SK-N-SH treated with all-trans-retinoic acid at 6 μM for 48 hours (cell line): ENCODE results near the gene MYO1F.

ENCODE experiments used
- ATAC-seq: fragments of 200-7000 bp; cut with Tn5 transposase; 3 replicates; pipeline ENCODE4 v1.9.1; 2020; ENCODE audit warnings: mild to moderate bottlenecking, moderate library complexity
- BACH2 ChIP-seq: fragments of 250-450 bp; sonication (Bioruptor Pico); IDR thresholded peaks from 2 replicates; pipeline ENCODE4 v1.9.0; 2021; ENCODE audit warnings: mild to moderate bottlenecking, borderline replicate concordance
- ESRRG ChIP-seq: fragments of 250-450 bp; sonication (Bioruptor Pico); IDR thresholded peaks from 2 replicates; pipeline ENCODE4 v1.6.1; 2021; ENCODE audit warnings: mild to moderate bottlenecking
- GLIS3 ChIP-seq: fragments of 250-450 bp; sonication (Bioruptor Pico); IDR thresholded peaks from 2 replicates; pipeline ENCODE4 v1.5.0; 2020; ENCODE audit warnings: mild to moderate bottlenecking, moderate library complexity
- ISL1 ChIP-seq: fragments of 250-450 bp; sonication (Bioruptor Pico); IDR thresholded peaks from 2 replicates; pipeline ENCODE4 v2.1.2; 2022; ENCODE audit warnings: mild to moderate bottlenecking, moderate library complexity
- PPARA ChIP-seq: fragments of 250-450 bp; sonication (Bioruptor Pico); IDR thresholded peaks from 2 replicates; pipeline ENCODE4 v1.5.0; 2020; ENCODE audit warnings: mild to moderate bottlenecking, borderline replicate concordance
- RARB ChIP-seq: fragments of 250-450 bp; sonication (Bioruptor Pico); IDR thresholded peaks from 2 replicates; pipeline ENCODE4 v1.8.0; 2021; ENCODE audit warnings: mild to moderate bottlenecking, moderate library complexity
- SNAI2 ChIP-seq: fragments of 250-450 bp; sonication (Bioruptor Pico); IDR thresholded peaks from 2 replicates; pipeline ENCODE4 v1.5.0; 2020; ENCODE audit warnings: mild to moderate bottlenecking, moderate library complexity
- TCF4 ChIP-seq: fragments of 250-450 bp; sonication (Bioruptor Pico); IDR thresholded peaks from 2 replicates; pipeline ENCODE4 v1.8.0; 2021; ENCODE audit warnings: mild to moderate bottlenecking, moderate library complexity, borderline replicate concordance
- TOX ChIP-seq: fragments of 250-450 bp; sonication (Bioruptor Pico); IDR thresholded peaks from 2 replicates; pipeline ENCODE4 v1.8.0; 2021; ENCODE audit warnings: mild to moderate bottlenecking, moderate library complexity, borderline replicate concordance
- ZC3H10 ChIP-seq: fragments of 250-450 bp; sonication (Bioruptor Pico); IDR thresholded peaks from 2 replicates; pipeline ENCODE4 v1.5.1; 2021; ENCODE audit warnings: mild to moderate bottlenecking, moderate library complexity
- ZFP3 ChIP-seq: fragments of 250-450 bp; sonication (Bioruptor Pico); IDR thresholded peaks from 2 replicates; pipeline ENCODE4 v1.5.0; 2020; ENCODE audit warnings: mild to moderate bottlenecking, moderate library complexity
- ZFP30 ChIP-seq: fragments of 450-650 bp; formaldehyde crosslinking; IDR thresholded peaks from 2 replicates; pipeline ENCODE4 v1.5.0; 2022; ENCODE audit warnings: mild to moderate bottlenecking, moderate library complexity
- ZNF565 ChIP-seq: fragments of 450-650 bp; formaldehyde crosslinking; conservative IDR thresholded peaks from 2 replicates; pipeline ENCODE4 v1.5.0; 2020; ENCODE audit warnings: low read depth, mild to moderate bottlenecking, moderate library complexity
- TF ChIP-seq, protein P1 (sequence below): fragments of 250-450 bp; sonication (Bioruptor Pico); IDR thresholded peaks from 2 replicates; pipeline ENCODE4 v1.5.0; 2020; ENCODE audit warnings: mild to moderate bottlenecking, moderate library complexity
- TF ChIP-seq, protein P2 (sequence below): fragments of 250-450 bp; sonication (Bioruptor Pico); IDR thresholded peaks from 2 replicates; pipeline ENCODE4 v1.8.0; 2021; ENCODE audit warnings: low read depth, mild to moderate bottlenecking, moderate library complexity, borderline replicate concordance
- TF ChIP-seq, protein P3 (sequence below): fragments of 250-450 bp; sonication (Bioruptor Pico); IDR thresholded peaks from 2 replicates; pipeline ENCODE4 v1.5.1; 2020; ENCODE audit warnings: low read depth, mild to moderate bottlenecking, moderate library complexity
- TF ChIP-seq, protein P4 (sequence below): fragments of 250-450 bp; sonication (Bioruptor Pico); IDR thresholded peaks from 2 replicates; pipeline ENCODE4 v1.8.0; 2020; ENCODE audit warnings: mild to moderate bottlenecking, moderate library complexity, borderline replicate concordance
- TF ChIP-seq, protein P5 (sequence below): fragments of 250-450 bp; sonication (Bioruptor Pico); IDR thresholded peaks from 2 replicates; pipeline ENCODE4 v1.5.1; 2021; ENCODE audit warnings: mild to moderate bottlenecking, moderate library complexity

The MYO1F gene

DNA sequence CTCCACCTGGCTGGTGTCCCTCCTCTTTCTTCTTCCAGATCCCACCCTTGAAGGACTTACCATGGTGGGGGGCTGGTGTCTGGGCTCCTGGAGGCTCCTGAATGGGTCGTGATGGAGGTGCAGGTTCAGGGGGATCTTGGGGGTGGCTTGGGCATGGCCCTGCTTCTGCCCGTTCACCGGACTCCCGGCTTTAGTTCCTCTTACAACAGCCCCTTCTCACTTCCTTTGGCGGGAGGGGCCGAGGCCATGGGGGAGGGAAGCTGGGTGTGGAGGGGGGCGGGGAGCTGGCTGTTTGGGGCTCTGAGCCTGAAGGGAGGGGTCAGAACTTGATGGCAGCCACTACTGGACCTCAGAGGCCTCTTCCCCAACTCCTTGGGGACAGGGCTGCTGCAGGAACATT is at the start of gene MYO1F:
Gene MYO1F (minus strand): TSS at position 196 of the 400 bp plus-strand sequence. CDS start 133 bp downstream, at position 63.
- TF ChIP-seq, protein P1, sequence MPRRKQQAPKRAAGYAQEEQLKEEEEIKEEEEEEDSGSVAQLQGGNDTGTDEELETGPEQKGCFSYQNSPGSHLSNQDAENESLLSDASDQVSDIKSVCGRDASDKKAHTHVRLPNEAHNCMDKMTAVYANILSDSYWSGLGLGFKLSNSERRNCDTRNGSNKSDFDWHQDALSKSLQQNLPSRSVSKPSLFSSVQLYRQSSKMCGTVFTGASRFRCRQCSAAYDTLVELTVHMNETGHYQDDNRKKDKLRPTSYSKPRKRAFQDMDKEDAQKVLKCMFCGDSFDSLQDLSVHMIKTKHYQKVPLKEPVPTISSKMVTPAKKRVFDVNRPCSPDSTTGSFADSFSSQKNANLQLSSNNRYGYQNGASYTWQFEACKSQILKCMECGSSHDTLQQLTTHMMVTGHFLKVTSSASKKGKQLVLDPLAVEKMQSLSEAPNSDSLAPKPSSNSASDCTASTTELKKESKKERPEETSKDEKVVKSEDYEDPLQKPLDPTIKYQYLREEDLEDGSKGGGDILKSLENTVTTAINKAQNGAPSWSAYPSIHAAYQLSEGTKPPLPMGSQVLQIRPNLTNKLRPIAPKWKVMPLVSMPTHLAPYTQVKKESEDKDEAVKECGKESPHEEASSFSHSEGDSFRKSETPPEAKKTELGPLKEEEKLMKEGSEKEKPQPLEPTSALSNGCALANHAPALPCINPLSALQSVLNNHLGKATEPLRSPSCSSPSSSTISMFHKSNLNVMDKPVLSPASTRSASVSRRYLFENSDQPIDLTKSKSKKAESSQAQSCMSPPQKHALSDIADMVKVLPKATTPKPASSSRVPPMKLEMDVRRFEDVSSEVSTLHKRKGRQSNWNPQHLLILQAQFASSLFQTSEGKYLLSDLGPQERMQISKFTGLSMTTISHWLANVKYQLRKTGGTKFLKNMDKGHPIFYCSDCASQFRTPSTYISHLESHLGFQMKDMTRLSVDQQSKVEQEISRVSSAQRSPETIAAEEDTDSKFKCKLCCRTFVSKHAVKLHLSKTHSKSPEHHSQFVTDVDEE (CRISPR knock-in tag), result no peak
- no peak for TF ChIP-seq SNAI2
- TF ChIP-seq ESRRG (CRISPR knock-in tag), result no peak
- ATAC-seq, result no peak

DNA sequence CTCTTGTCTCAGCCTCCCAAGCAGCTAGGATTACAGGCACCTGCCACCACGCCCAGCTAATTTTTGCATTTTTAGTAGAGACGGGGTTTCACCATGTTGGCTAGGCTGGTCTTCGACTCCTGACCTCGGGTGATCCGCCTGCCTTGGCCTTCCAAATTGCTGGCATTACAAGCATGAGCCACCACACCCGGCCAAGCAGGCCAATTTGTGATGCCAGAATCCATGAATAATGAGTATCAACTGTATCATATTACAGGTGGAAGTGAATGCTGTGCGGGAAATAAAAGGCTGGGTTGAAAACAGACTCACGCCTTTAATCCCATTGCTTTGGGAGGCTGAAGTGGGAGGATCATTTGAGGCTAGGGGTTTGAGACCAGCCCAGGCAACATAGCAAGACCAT is 49.6 kb upstream of the MYO1F start:
- TF ChIP-seq, protein P2, sequence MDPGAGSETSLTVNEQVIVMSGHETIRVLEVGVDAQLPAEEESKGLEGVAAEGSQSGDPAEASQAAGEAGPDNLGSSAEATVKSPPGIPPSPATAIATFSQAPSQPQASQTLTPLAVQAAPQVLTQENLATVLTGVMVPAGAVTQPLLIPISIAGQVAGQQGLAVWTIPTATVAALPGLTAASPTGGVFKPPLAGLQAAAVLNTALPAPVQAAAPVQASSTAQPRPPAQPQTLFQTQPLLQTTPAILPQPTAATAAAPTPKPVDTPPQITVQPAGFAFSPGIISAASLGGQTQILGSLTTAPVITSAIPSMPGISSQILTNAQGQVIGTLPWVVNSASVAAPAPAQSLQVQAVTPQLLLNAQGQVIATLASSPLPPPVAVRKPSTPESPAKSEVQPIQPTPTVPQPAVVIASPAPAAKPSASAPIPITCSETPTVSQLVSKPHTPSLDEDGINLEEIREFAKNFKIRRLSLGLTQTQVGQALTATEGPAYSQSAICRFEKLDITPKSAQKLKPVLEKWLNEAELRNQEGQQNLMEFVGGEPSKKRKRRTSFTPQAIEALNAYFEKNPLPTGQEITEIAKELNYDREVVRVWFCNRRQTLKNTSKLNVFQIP (CRISPR knock-in tag), result no peak
- TF ChIP-seq, protein P1 (CRISPR knock-in tag), result no peak
- no peak for TF ChIP-seq TOX (CRISPR knock-in tag)
- TF ChIP-seq ISL1, result no peak
- TF ChIP-seq, protein P3, sequence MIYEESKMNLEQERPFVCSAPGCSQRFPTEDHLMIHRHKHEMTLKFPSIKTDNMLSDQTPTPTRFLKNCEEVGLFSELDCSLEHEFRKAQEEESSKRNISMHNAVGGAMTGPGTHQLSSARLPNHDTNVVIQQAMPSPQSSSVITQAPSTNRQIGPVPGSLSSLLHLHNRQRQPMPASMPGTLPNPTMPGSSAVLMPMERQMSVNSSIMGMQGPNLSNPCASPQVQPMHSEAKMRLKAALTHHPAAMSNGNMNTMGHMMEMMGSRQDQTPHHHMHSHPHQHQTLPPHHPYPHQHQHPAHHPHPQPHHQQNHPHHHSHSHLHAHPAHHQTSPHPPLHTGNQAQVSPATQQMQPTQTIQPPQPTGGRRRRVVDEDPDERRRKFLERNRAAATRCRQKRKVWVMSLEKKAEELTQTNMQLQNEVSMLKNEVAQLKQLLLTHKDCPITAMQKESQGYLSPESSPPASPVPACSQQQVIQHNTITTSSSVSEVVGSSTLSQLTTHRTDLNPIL, result no peak
- TF ChIP-seq ZFP3 (CRISPR knock-in tag), result no peak
- no peak for TF ChIP-seq BACH2 (CRISPR knock-in tag)
- no peak for TF ChIP-seq ZFP30 (CRISPR knock-in tag)
- no peak for TF ChIP-seq PPARA (CRISPR knock-in tag)
- TF ChIP-seq, protein P4, sequence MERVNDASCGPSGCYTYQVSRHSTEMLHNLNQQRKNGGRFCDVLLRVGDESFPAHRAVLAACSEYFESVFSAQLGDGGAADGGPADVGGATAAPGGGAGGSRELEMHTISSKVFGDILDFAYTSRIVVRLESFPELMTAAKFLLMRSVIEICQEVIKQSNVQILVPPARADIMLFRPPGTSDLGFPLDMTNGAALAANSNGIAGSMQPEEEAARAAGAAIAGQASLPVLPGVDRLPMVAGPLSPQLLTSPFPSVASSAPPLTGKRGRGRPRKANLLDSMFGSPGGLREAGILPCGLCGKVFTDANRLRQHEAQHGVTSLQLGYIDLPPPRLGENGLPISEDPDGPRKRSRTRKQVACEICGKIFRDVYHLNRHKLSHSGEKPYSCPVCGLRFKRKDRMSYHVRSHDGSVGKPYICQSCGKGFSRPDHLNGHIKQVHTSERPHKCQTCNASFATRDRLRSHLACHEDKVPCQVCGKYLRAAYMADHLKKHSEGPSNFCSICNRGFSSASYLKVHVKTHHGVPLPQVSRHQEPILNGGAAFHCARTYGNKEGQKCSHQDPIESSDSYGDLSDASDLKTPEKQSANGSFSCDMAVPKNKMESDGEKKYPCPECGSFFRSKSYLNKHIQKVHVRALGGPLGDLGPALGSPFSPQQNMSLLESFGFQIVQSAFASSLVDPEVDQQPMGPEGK (CRISPR knock-in tag), result no peak
- TF ChIP-seq TCF4 (CRISPR knock-in tag), result no peak
- no peak for TF ChIP-seq ZNF565
- TF ChIP-seq, protein P5, sequence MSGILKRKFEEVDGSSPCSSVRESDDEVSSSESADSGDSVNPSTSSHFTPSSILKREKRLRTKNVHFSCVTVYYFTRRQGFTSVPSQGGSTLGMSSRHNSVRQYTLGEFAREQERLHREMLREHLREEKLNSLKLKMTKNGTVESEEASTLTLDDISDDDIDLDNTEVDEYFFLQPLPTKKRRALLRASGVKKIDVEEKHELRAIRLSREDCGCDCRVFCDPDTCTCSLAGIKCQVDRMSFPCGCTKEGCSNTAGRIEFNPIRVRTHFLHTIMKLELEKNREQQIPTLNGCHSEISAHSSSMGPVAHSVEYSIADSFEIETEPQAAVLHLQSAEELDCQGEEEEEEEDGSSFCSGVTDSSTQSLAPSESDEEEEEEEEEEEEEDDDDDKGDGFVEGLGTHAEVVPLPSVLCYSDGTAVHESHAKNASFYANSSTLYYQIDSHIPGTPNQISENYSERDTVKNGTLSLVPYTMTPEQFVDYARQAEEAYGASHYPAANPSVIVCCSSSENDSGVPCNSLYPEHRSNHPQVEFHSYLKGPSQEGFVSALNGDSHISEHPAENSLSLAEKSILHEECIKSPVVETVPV (CRISPR knock-in tag), result no peak
- no peak for TF ChIP-seq GLIS3 (CRISPR knock-in tag)
- TF ChIP-seq ZC3H10 (CRISPR knock-in tag), result no peak
- no peak for TF ChIP-seq SNAI2
- no peak for TF ChIP-seq RARB
- TF ChIP-seq ESRRG (CRISPR knock-in tag), result no peak
- ATAC-seq, result no peak

DNA sequence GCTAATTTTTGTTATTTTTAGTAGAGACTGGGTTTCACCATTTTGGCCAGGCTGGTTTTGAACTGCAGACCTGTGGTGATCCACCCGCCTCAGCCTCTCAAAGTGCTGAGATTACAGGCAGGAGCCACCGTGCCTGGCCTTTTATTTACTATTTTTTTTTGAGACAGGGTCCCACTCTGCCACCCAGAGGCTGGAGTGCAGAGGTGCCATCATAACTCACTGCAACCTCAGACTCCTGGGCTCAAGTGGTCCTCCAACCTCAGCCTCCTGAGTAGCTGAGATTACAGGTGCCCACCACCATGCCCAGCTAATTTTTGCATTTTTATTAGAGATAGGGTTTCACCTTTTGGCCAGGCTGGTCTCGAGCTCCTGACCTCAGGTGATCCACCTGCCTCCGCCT is 45.6 kb upstream of the MYO1F start:
- peak; percentile 47; the same call in 1 of the 3 replicates for ATAC-seq
